AG04450 (cell line): ENCODE data around the gene LYL1. TPM values are rescaled to one million over a fixed set of nuclear protein-coding genes. Genes with fewer than 3 reads are reported as not detected.

Source experiments
- CTCF ChIA-PET: fragments of 300-600, 350-600 bp; formaldehyde crosslinking; extraction: SDS; loops from one replicate; lab custom pipeline; 2022; ENCODE audit warnings: antibody characterized with exemption, inconsistent platforms; lab: Charles Lee
- POLR2A ChIA-PET: fragments of 350-600 bp; formaldehyde crosslinking; extraction: SDS; loops from one replicate; lab custom pipeline; 2021; ENCODE audit warnings: antibody characterized with exemption, inconsistent platforms; lab: Yijun Ruan, JAX
- DNase-seq: peaks from one replicate; pipeline ENCODE4 v3.0.0-alpha.2; 2011; ENCODE audit warnings: low read depth, low spot score
- H3K27ac ChIP-seq: one replicate; pipeline ENCODE4 v1.5.1; 2012; ENCODE audit warnings: low read depth, low read length, control low read depth
- H3K27me3 ChIP-seq: one replicate; pipeline ENCODE4 v1.6.0; 2012; ENCODE audit warnings: low read length; ENCODE audit not compliant: control insufficient read depth, insufficient read depth
- H3K4me3 ChIP-seq: 2 replicates; pipeline ENCODE4 v1.5.1; 2011; ENCODE audit warnings: mild to moderate bottlenecking, low read depth, low read length, control low read depth
- H3K9me3 ChIP-seq: 2 replicates; pipeline ENCODE4 v1.5.1; 2012; ENCODE audit warnings: low read length; ENCODE audit not compliant: control insufficient read depth, insufficient read depth
- CTCF ChIP-seq: IDR thresholded peaks from 2 replicates; pipeline ENCODE4 v1.5.1; 2011; ENCODE audit warnings: low read depth, low read length, control low read depth, inconsistent platforms
- polyA plus RNA-seq: library from polyadenylated mRNA; depleted of rRNA; stranded (reverse); fragments of >200 nt; gene quantifications from 2 replicates; pipeline ENCODE4 v1.2.3, GENCODE V29; 2011

The LYL1 gene
- polyA plus RNA-seq, 1 experiment: 0.11 TPM

DNA sequence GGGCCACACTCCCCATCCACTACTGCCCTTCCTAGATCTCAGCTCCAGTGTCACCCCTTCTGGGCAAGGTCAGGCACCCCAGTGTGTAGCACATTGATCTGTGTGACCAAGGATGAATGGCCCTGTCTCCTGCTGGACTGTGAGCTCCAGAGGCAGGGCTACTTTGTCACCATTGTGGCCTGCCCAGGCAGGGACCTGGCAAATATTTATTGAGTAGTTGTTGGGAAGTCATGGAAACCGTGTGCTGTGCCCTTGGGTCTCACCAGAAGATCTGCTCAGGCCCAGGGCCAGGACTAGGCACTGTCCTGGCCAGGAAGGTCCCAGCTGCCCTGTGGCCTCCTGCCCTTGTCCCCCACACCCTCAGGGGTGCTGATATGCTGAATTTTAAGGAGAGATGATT is 25.9 kb upstream of the LYL1 start:
- no peaks in the 10 kb centered on the region for H3K9me3 ChIP-seq
- H3K27ac ChIP-seq: no peak overlapping the region
- no peaks in the 10 kb centered on the region for H3K27me3 ChIP-seq
- TF ChIP-seq CTCF: no peak
- DNase-seq: no peak
- POLR2A ChIA-PET: no interaction called here
- no peak overlapping the region for H3K4me3 ChIP-seq
- CTCF ChIA-PET: interaction anchor here (0.6 to 0.8 kb wide), 2 partner anchors 149 to 163 kb away, joined by 3 read pairs; no protein-coding TSS in a partner anchor

DNA sequence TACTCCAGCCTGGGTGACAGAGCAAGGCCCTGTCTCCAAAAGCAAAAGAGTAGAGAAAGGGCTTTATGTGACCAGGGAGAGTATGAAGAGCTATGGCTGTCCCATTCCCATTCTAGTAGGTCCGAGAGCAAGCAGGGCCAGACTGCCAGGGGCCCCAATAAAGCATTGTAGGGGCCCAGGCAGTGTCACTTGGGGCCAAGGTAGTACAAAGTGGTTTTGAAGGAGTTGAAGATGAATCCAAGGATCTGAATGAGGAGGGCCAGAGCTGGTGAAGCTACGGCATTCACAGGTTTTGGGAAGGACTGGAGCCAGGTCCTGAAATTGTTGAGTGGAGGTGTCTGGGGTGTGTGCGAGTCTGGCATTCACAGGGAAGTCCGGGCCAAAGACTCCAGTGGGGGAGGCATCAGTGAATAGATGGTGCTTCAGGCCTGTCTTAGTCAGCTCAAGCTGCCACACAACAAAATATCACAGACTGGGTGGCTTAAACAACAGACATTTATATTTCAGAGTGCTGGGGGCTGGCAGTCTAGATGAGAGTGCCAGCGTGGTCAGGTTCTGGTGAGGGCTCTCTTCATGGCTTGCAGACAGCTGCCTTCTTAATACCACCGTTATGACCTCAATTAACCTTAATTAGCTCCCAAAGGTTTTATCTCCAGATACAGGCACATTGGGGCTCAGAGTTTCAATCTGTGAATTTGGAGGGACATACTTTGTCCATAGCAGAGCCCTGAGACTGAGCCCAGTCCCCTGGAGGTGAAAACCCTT is 25.3 kb upstream of the LYL1 start:
- ChIA-PET CTCF (interaction anchor here (0.5 to 1.4 kb wide), 3 partner anchors 22 to 163 kb away, joined by 3 to 9 read pairs (median 4); partner anchors contain the start of genes IER2 and STX10), POLR2A (no interaction called here)
- Histone ChIP-seq H3K9me3 (no peaks in the 10 kb centered on the region), H3K27ac (no peak overlapping the region), H3K27me3 (no peaks in the 10 kb centered on the region), H3K4me3 (no peak overlapping the region)
- TF ChIP-seq CTCF: no peak
- DNase-seq: no peak

- H3K4me3 ChIP-seq: no peak overlapping the region
- no peaks in the 10 kb centered on the region for H3K27me3 ChIP-seq
- H3K27ac ChIP-seq: no peak overlapping the region
- no peaks in the 10 kb centered on the region for H3K9me3 ChIP-seq
- no peak for TF ChIP-seq CTCF
- CTCF ChIA-PET: interaction anchor here (0.5 to 1.4 kb wide), 3 partner anchors 23 to 162 kb away, joined by 3 to 9 read pairs (median 4); partner anchors contain the start of genes IER2 and STX10
- POLR2A ChIA-PET: interaction anchor here (0.6 kb wide), 1 partner anchor 11 kb away, joined by 4 read pairs; no protein-coding TSS in a partner anchor
- DNase-seq: no peak
Observed at GRCh38 chr19:13127051-13127450, 24.4 kb upstream of the LYL1 start.

DNA sequence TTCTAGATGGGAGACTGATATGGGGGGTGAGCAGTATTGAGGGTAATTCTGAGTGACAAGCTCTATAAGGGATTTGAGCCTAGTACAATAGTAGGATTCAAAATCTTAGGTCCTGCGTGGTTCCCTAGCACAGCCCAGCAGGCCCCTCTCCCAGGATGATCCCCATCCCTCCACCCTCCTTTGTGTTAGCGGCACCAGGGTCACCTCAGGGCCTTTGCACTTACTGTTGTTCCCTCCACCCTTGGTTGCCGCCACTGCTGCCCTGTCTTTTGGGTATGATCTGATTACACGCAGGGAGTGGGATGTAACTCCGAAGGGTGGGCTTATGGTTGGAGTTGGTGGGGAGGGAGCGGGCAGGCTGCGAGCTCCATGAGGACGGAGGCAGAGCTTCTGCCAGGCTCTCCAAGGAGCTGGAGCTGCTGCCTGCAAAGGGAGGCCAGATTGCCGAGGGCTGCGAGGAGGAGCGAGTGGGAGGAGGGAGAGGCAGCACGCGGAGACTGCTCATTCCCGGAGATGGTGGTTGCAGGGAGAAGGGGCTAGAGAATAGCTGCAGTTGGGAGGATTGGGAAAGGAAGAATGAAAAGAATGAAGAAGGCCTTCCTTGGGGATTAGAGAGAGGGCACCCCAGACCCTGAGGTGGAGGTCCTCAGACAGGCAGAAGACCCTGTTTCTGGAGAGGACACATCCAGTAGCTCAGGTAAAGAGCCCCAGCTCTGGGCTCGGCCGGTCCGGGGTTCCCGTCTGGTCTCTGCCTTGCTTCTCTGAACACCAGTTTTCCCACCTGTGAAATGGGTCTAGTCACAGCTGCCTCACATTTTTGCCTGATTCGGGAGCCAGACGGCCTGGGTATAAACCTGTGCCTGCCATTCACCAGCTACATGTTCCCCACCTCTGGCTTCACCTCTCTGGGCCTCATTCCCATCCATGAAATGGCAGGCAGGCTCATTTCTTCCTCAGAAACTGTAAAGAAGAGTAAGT is 20.6 kb upstream of the LYL1 start:
- Histone ChIP-seq H3K9me3 (no peaks in the 10 kb centered on the region), H3K27ac (no peak overlapping the region), H3K4me3 (no peak overlapping the region), H3K27me3 (no peaks in the 10 kb centered on the region)
- TF ChIP-seq CTCF: no peak
- no peak for DNase-seq
- ChIA-PET CTCF (interaction anchor here (1.0 to 1.7 kb wide), 2 partner anchors 29 to 158 kb away, joined by 3 to 5 read pairs; no protein-coding TSS in a partner anchor), POLR2A (no interaction called here)
